Cardiac muscle cell (in vitro differentiated cells and primary cell): ENCODE data around the gene PCGF2. TPM values are rescaled to one million over a fixed set of nuclear protein-coding genes. Genes with fewer than 3 reads are reported as not detected.

Experiments
- DNase-seq, 2 donors: peaks; one replicate each; pipeline versions ENCODE4 v3.0.0 to v3.0.0-alpha.2; 2010 to 2017; ENCODE audit warnings: low read depth in 1 of 2, low spot score in 1 of 2
- H3K27ac ChIP-seq: fragments of 200-600 bp; sonication (generic); 2 replicates; pipeline ENCODE4 v1.5.1; 2016
- H3K27me3 ChIP-seq: fragments of 200-600 bp; sonication (generic); 2 replicates; pipeline ENCODE4 v1.6.0; 2016; ENCODE audit warnings: control low read depth
- H3K36me3 ChIP-seq: fragments of 200-600 bp; sonication (generic); 2 replicates; pipeline ENCODE4 v1.5.1; 2016; ENCODE audit warnings: control low read depth
- H3K4me1 ChIP-seq: fragments of 200-600 bp; sonication (generic); 2 replicates; pipeline ENCODE4 v1.8.1; 2017; ENCODE audit warnings: low read depth, mild to moderate bottlenecking, mixed run types
- H3K4me3 ChIP-seq: fragments of 200-600 bp; sonication (generic); 2 replicates; pipeline ENCODE4 v1.5.1; 2016; ENCODE audit warnings: mild to moderate bottlenecking
- H3K9me3 ChIP-seq: fragments of 200-600 bp; sonication (generic); 2 replicates; pipeline ENCODE4 v1.5.1; 2017; ENCODE audit warnings: low read depth, mild to moderate bottlenecking, control low read depth
- CTCF ChIP-seq: IDR thresholded peaks from 2 replicates; pipeline ENCODE4 v1.5.1; 2012; ENCODE audit warnings: low read depth, mild to moderate bottlenecking, low read length
- polyA plus RNA-seq: library from polyadenylated mRNA; unstranded; fragments of >200 nt; fragmentation: Nextera tagmentation; extraction: Ambion mirVana; gene quantifications from 2 replicates; pipeline ENCODE4 v1.2.1, GENCODE V29; 2016
- total RNA-seq: library from RNA; depleted of rRNA; stranded (reverse); fragments of >200 nt; gene quantifications from 2 replicates; pipeline ENCODE4 v1.2.3, GENCODE V29; 2016

The PCGF2 gene
- total and polyA plus RNA-seq, 2 experiments from 2014 or later = 12.2 to 21.7 TPM

GRCh38 chr17:38742411-38743308 is 5.5 kb downstream of the PCGF2 start:
- no peaks in the 10 kb centered on the region for H3K27me3 ChIP-seq
- H3K9me3 ChIP-seq = no peaks in the 10 kb centered on the region
- peak overlapping the region; percentile 17 for H3K27ac ChIP-seq
- peaks cover 18% of the 10 kb centered on the region for H3K36me3 ChIP-seq
- H3K4me3 ChIP-seq = no peak overlapping the region
- no peak for TF ChIP-seq CTCF
- peak in 1 of 2 donors; percentile 93 for DNase-seq
- peaks cover 14% of the 10 kb centered on the region for H3K4me1 ChIP-seq

GRCh38 chr17:38741921-38742410 is 6.2 kb downstream of the PCGF2 start:
- DNase-seq = peak in 1 of 2 donors; percentile 45
- Histone ChIP-seq H3K4me1 (peaks cover 14% of the 10 kb centered on the region), H3K27ac (peak overlapping the region; percentile 17)

GRCh38 chr17:38741461-38741860 is 6.7 kb downstream of the PCGF2 start:
- Histone ChIP-seq H3K27me3 (no peaks in the 10 kb centered on the region), H3K4me1 (peaks cover 14% of the 10 kb centered on the region), H3K27ac (peak overlapping the region; percentile 17), H3K36me3 (peaks cover 18% of the 10 kb centered on the region), H3K9me3 (no peaks in the 10 kb centered on the region), H3K4me3 (no peak overlapping the region)
- no peak for DNase-seq
- TF ChIP-seq CTCF = no peak

More at GRCh38 chr17:38741921-38742410, 6.2 kb downstream of the PCGF2 start:
- H3K27me3 ChIP-seq = no peaks in the 10 kb centered on the region
- H3K36me3 ChIP-seq = peaks cover 18% of the 10 kb centered on the region
- no peak for TF ChIP-seq CTCF
- H3K4me3 ChIP-seq = no peak overlapping the region
- no peaks in the 10 kb centered on the region for H3K9me3 ChIP-seq

- peaks cover 10% of the 10 kb centered on the region for H3K4me1 ChIP-seq
- H3K27me3 ChIP-seq = no peaks in the 10 kb centered on the region
- DNase-seq = no peak
- TF ChIP-seq CTCF = no peak
- no peak overlapping the region for H3K27ac ChIP-seq
- no peak overlapping the region for H3K4me3 ChIP-seq
- H3K9me3 ChIP-seq = no peaks in the 10 kb centered on the region
- H3K36me3 ChIP-seq = peaks cover 18% of the 10 kb centered on the region
These were observed 7.3 kb downstream of the PCGF2 start for GRCh38 chr17:38740806-38741205.

GRCh38 chr17:38740044-38740443 is 8.1 kb downstream of the PCGF2 start:
- Histone ChIP-seq H3K4me3 (no peak overlapping the region), H3K27me3 (no peaks in the 10 kb centered on the region), H3K9me3 (no peaks in the 10 kb centered on the region), H3K4me1 (peaks cover 10% of the 10 kb centered on the region), H3K27ac (no peak overlapping the region), H3K36me3 (peaks cover 18% of the 10 kb centered on the region)
- DNase-seq = no peak
- no peak for TF ChIP-seq CTCF
